KOPT-K1 (cell line): ENCODE data around the gene ACTMAP.
"Not testable (repeated sequence)": the region's sequence is repeated elsewhere in the genome, so short reads cannot be mapped to it uniquely, and the experiment has no call there.

Experiments
- H3K27ac ChIP-seq: fragments of 200-600 bp; sonication (generic); 2 replicates; pipeline ENCODE4 v1.5.1; 2016; ENCODE audit warnings: antibody characterized with exemption, mild to moderate bottlenecking, low read depth, low read length; ENCODE audit not compliant: poor library complexity, severe bottlenecking
- H3K36me3 ChIP-seq: fragments of 200-600 bp; sonication (generic); 2 replicates; pipeline ENCODE4 v1.5.1; 2017; ENCODE audit warnings: antibody characterized with exemption, mild to moderate bottlenecking, low read length, moderate library complexity; ENCODE audit not compliant: insufficient read depth
- H3K9me3 ChIP-seq: fragments of 200-600 bp; sonication (generic); 2 replicates; pipeline ENCODE4 v1.5.1; 2017; ENCODE audit warnings: antibody characterized with exemption, low read length, mild to moderate bottlenecking; ENCODE audit not compliant: insufficient read depth, poor library complexity, severe bottlenecking

The ACTMAP gene

DNA sequence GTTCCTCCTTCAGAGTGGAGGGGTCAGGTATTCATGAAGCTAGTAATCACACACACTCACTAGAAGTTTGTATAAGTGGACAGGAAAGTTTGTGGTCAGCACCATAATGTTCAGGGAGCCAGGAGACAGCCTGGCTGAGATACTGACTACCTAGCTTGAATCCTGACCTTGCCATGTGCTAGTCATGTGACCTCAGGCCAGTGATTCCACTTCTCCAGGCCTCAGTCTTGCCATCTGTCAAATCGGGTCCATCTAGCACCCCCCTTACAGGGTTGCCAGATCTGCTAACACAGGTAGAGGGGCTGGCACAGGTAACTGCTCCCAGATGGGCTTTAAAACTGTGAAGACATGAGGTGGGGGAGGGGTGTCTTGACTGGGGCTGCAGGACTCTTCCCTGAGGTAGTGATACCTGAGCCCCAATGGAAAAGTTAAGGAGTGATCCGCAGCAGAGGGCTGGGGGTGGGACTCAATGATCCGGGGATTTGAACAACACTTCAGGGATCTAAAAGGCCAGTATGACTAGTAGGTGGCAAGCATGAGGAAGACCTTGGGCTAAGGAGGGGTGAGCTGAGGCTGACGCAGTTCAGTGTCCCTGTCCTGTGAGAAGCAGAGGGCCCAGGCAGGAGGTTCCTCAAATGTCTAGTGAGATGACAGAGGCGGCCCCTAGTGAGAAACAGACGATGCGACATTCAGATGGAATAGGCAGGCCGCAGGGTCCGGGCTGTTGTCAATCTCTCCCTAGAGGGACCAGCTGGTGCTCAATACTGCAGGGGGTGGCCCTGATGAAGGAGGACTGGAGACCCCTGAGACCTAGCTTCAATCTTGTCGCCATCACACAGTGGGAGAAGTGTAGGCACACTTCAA is 8.5 kb downstream of the ACTMAP start:
- no peak overlapping the region for H3K27ac ChIP-seq

DNA sequence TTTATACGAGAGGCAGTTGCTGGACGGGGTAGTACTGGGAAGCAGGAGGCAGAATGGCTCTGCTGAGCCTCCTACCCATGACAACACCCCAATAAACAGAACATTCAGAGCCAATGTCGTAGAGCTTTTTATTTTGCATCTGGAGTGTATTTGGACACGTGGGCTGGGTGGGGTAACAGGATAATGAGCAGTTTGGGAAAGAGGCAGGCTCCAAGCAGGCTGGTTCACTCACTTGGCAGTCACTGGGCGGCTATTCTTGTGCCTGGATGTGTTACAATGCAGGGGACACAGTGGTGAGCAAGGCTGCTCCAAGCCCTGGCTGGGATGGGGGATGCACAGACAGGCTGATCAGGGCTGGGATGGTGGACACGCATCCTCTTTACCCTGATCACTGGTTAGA is 9.5 kb downstream of the ACTMAP start:
- peaks cover 34% of the 10 kb centered on the region; the same call in 1 of the 2 replicates for H3K36me3 ChIP-seq

More for the DNA sequence above, 8.5 kb downstream of the ACTMAP start:
- Histone ChIP-seq H3K9me3 (no peaks in the 10 kb centered on the region), H3K36me3 (peaks cover 27% of the 10 kb centered on the region; the same call in 1 of the 2 replicates)

DNA sequence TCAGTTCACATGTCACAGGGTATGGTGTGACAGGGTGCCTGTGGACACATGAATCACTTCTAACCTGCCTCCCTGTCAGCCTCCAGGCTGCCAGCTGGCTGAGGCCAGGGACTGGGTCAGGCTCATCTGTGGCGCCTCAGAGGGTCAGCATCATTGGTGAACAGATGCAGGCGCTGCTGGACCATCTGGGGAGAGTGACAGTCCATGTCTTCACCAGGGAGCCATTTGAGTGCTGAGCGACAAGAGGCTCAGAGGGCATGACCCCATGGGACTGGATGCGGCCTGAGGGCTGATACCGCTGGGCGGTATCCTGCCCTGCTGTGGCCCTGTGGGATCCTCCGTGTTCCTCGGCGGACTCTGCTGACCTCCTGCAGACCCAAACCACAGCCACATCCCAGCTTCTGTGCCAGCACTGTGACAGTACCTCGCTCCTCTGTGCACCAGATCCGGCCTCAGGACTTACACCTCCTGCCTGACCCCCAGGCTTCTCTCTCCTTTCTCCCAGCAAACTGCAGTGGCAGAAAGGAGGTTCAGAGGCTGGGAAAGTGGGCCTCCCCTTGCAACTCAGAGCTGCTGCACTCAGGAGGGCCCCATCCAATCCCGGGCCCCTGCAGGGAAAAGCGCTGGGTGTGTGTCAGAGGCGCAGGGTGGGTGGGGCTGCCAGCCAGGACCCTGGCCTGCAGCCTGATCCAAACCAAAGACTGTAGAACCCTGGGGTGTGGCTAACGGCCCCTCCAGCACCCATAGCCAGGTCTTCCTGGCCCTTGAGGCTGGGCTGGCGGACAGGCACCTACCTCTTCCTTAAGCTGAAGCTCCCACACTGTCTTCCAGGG is 10.2 kb downstream of the ACTMAP start:
- Histone ChIP-seq H3K9me3 (no peaks in the 10 kb centered on the region), H3K36me3 (peaks cover 41% of the 10 kb centered on the region; the same call in 1 of the 2 replicates), H3K27ac (no peak overlapping the region)

More for the DNA sequence above, 9.5 kb downstream of the ACTMAP start:
- Histone ChIP-seq H3K9me3 (no peaks in the 10 kb centered on the region), H3K27ac (no peak overlapping the region)

DNA sequence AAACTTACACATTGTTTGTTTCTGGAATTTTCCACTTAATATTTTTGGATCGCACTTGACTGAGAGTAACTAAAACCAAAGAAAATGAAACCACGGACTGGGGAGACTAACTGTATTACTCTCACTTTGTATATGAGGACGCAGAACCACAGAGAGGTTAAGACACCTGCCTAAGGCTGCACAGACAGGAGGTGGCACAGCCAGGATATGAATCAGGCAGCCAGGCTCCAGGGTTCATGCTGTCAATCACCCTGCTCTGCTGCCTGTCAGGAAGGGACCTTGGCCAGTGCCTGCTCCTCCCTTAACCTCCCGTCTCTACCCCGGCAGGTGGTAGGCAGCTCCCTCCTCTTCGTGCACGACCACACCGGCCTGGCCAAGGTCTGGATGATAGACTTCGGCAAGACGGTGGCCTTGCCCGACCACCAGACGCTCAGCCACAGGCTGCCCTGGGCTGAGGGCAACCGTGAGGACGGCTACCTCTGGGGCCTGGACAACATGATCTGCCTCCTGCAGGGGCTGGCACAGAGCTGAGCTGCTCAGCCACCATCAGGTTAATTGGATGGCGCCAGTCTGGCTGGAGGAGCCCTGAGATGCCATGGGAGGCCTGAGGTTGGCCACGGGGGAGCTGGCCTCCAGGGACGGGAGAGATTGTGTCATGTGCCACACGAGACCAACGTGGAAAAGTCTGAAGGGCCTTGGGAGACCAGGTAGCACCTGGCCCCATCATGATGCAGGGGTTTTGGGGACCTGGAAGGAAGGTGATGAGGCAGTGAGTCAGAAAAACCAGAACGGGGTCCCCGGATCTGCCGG is 11.0 kb downstream of the ACTMAP start:
- Histone ChIP-seq H3K9me3 (no peaks in the 10 kb centered on the region), H3K27ac (no peak overlapping the region), H3K36me3 (peaks cover 47% of the 10 kb centered on the region; the same call in 1 of the 2 replicates)

DNA sequence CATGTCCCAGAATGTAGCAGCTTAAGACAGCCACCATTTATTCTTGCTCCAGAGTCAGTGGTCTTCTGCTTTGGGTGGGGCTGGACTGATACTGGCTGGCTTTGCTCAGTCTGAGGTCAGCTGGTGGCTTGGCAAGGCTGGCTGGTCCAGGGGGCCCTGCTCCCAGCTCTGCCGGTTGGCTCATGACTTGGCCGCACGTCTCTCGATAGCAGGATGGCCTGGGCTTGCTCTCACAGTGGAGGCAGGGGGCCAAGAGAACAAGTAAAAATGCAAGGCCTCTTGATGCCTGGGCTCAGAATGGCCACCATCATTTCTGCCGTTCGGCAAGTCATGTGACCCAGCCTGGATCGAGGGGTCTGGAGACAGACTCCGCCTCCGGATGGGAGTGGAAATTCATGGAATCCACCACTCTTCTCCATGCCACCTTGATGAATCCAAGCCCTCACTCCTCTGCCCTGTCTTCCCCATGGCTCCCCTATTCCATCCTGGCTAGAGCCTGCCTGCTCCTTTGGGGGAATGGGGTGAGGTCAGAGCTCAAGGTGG is 13.1 kb downstream of the ACTMAP start:
- Histone ChIP-seq H3K36me3 (peaks cover 57% of the 10 kb centered on the region), H3K9me3 (no peaks in the 10 kb centered on the region), H3K27ac (no peak overlapping the region)

DNA sequence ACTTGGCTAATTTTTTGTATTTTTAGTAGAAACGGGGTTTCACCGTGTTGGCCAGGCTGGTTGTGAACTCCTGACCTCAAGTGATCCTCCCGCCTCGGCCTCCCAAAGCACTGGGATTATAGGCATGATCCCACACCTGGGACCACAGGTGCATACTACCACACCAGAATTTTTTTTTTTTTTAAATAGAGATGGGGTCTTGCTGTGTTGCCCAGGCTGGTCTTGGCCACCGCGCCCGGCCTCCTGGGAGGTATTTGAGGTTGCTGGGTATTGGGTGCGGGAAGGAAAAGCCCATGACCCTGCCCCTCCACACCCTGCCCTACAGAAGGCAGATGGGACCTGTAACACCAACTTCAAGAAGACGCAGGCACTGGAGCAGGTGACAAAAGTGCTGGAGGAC is 13.6 kb downstream of the ACTMAP start:
- H3K27ac ChIP-seq = no peak overlapping the region
- H3K36me3 ChIP-seq = peaks cover 55% of the 10 kb centered on the region

DNA sequence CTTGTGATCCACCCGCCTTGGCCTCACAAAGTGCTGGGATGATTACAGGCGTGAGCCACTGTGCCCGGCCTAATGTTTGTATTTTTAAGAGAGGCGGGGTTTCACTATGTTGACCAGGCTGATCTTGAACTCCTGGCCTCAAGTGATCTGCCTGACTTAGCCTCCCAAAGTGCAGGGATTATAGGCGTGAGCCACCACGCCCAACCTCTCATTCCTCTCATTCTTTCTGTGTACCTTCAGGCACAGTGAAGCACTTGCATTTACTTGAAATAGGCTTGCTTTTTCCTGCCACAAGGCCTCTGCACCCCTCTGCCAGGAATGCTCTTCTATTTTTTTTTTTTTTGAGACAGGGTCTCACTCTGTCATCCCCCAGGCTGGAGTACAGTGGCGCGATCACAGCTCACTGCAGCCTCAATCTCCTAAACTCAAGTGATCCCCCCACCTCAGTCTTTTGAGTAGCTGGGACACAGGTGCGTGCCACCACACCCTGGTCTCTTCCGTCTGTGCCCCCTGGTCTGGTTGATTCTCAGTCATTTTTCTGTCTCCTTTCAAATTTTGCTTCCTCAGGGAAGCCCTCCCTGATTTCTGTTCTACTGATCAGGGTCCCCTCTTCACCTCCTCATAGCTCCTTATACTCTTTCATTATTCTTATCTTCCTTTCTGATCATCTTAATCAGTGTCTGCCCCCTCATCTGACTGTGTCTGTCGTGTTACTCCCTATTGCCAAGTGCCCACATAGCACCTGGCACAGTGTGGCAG is 15.1 kb downstream of the ACTMAP start:
- Histone ChIP-seq H3K36me3 (peaks cover 57% of the 10 kb centered on the region), H3K27ac (no peak overlapping the region), H3K9me3 (no peaks in the 10 kb centered on the region)

More for the DNA sequence above, 13.6 kb downstream of the ACTMAP start:
- no peaks in the 10 kb centered on the region for H3K9me3 ChIP-seq

DNA sequence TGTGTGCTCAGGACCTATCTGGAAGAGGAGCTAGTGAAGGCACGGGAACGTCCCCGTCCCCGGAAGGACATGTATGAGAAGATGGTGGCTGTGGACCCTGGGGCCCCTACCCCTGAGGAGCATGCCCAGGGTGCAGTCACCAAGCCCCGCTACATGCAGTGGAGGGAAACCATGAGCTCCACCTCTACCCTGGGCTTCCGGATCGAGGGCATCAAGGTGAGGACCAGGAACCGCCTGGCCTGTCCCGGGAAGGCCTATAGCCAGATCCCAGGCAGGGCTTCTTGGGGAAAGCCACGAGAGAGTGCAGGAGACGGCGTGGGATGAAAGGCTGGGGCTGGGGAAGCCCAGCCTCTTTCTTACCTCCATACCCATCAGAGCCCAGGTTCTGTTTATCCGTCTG is 17.1 kb downstream of the ACTMAP start:
- H3K36me3 ChIP-seq = peaks cover 62% of the 10 kb centered on the region

DNA sequence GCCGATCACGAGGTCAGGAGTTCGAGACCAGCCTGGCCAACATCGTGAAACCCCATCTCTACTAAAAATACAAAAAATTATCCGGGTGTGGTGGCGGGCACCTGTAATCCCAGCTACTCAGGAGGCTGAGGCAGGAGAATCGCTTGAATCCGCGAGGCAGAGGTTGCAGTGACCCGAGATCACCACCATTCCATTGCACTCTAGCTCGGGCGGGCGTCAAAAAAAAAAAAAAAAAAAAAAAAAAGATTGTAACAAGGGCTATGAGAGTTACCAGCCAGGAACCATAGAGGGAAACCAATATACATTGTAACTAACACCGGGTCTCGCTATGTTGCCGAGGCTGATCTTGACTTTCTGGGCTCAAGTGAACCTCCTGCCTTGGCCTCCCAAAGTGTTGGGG is 18.0 kb downstream of the ACTMAP start:
- not testable (repeated sequence) for H3K27ac ChIP-seq, H3K9me3 ChIP-seq
- H3K36me3 ChIP-seq = peaks cover 62% of the 10 kb centered on the region

More for the DNA sequence above, 17.1 kb downstream of the ACTMAP start:
- H3K9me3 ChIP-seq = no peaks in the 10 kb centered on the region
- H3K27ac ChIP-seq = no peak overlapping the region

DNA sequence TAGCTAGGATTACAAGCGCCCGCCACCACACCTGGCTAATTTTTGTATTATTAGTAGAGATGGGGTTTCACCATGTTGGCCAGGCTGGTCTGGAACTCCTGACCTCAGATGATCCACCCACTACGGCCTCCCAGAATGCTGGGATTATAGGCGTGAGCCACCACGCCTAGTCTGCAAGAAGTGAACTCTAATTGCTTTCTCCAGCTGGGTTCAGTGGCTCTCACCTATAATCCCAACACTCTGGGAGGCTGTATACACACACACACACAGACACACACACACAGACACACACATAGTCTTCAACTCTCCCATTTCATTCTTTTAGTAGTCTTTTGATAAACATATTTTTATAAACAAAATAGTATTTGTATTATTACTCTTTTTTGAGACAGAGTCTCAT is 20.2 kb downstream of the ACTMAP start:
- not testable (repeated sequence) for H3K9me3 ChIP-seq, H3K27ac ChIP-seq
- peaks cover 48% of the 10 kb centered on the region for H3K36me3 ChIP-seq

DNA sequence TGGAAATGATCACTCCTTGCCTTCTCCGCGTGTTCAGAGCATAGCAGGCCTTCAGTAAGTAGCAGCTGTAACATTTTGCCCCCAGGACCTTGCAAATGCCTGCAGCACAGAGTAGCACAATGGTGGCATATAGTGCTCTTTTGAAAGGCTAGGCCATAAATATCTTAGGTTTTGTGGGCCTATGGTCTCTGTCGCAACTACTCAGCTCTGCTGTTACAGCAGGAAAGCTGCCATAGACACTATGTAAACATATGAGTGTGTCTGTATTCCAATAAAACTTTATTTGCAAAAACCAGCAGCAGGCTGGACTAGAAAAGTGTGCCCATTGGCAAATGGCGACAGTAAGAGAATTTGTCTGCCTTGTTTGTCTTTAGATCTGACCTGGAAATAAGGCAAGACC is 24.0 kb downstream of the ACTMAP start:
- Histone ChIP-seq H3K36me3 (peaks cover 31% of the 10 kb centered on the region), H3K27ac (no peak overlapping the region), H3K9me3 (no peaks in the 10 kb centered on the region)

DNA sequence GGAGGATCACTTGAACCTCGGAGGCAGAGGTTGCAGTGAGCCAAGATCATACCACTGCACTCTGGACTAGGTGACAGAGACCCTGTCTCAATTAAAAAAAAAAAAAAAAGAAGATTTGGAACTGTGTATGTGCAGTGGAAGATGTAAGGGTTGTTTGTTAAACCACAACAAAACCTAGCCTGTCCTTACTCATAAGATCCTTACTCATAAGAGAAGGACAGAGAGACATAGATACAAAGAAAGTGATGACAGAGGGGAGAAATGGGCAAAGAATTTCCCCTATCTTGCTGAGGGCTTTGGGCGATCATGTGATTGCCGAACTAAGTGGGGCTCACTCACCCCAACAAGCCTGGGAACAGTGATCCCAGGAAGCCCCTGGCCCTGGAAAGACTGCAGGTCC is 25.4 kb downstream of the ACTMAP start:
- Histone ChIP-seq H3K9me3 (no peaks in the 10 kb centered on the region), H3K36me3 (peaks cover 18% of the 10 kb centered on the region), H3K27ac (no peak overlapping the region)

DNA sequence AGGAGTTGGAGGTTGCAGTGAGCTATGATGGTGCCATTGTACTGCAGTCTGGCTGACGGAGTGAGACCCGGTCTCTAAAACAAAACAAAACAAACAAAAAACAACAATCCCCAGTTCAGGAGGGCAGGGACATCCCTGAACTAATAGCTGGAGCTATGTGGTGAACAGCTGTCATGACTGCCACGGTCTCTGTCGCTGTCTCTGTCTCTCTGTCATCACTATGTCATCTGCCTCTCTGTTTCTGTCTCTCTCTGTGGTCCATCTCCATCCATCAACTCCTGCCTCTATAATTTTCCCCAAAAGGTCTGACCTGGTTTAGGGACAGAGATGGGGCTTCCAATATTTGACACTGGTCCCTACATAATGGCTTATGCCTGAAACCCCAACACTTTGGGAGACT is 26.0 kb downstream of the ACTMAP start:
- no peaks in the 10 kb centered on the region for H3K9me3 ChIP-seq
- H3K36me3 ChIP-seq = peaks cover 17% of the 10 kb centered on the region; the same call in 1 of the 2 replicates
- no peak overlapping the region for H3K27ac ChIP-seq
